Erythroblast (primary cell): ENCODE data around the gene ARHGEF1.

Experiments
- GATA1 ChIP-seq: IDR thresholded peaks from 2 replicates; pipeline ENCODE4 v1.6.1; 2011; ENCODE audit warnings: low read depth, mild to moderate bottlenecking, control low read depth, low read length, moderate library complexity
- POLR2A ChIP-seq: IDR thresholded peaks from 2 replicates; pipeline ENCODE4 v1.6.1; 2011; ENCODE audit warnings: mild to moderate bottlenecking, low read length

DNA sequence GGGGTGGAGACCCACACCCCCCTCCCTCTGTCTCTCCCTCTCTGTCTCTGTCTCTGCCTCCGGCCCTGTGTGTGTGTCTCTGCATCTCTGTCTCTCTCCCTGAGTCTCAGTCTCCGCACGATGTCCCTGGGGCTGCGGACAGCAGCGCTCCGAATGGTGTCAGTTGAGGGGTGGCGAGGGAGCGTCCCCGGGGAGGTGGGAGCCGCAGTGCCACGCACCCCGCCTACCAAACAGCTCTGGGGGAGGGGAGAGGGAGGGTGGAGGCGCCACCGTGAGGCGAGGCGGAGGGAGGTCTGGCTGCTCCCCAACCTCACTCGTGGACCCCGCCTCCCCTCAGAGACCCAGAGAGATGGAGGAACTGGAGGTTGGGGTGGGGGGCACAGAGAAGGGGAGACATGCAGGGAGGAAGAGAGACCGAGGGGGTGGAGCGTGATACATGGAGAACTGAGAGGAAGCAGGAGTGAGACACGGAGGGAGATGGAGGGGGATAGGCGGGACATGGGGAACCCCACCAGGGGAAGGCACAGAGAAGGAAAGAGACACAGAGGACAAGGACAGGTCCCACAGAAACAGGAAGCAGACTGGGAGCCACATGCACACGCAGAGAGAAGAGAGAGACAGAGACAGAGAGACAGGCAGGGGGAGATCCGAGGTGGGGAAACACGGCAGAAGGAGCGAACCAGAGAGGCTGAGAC is 38.0 kb downstream of the ARHGEF1 start:
- TF ChIP-seq POLR2A (no peak), GATA1 (no peak)
